Measurements from ENCODE around the gene MFRP.

MFRP gene

DNA sequence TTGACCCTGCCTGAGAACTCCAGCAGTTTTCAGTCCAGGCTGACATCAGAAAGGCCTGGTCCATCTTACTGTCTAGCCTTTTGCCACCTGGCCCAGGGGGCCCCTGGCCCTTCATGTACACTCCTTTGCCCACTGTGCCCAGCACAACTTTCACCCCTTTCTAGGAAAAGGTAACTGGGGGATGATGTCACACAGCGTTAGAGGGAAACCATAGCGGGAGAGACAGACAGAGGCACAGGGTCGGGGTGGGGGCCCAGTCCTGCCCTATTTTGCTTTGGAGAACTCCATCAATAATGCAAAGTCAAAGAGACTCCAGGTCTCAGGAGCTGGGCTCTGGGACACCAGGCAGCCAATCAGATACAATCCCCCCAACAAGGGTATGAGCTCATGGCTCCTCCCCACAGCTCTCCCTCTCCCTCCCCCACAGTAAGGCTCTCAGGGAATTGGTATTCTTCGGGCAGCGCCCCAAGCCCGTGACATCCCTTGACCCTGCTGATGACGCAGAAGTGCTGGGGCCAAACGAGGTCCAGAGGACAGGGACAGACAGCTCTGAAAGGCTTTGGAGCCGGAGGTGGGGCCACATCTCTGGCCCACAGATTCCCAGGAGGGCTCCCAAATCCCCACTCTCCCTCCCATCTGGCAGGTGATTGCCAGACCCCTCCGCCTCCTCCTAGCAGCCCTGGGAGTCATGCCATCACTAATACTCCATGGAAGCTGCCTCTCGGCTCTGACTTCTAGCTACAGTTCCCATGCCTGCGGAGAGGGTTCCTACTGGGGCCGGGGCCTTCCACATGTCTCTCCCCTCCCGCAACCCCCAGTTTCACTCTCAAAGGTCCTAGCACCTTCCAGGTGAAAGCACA is 29.1 kb upstream of the MFRP start:
- POLR2A ChIA-PET = interaction anchor here (0.8 to 2.5 kb wide), 5 partner anchors 14 to 206 kb away, joined by 3 to 8 read pairs (median 5); partner anchors contain the start of gene MCAM
- H3K4me3 ChIP-seq (ENCODE audit: low read depth, low read length) = no peak overlapping the region
- CTCF ChIA-PET = interaction anchor here (0.6 to 13.7 kb wide), 16 partner anchors 11 to 1136 kb away, joined by 3 to 160 read pairs (median 9); partner anchors contain the start of genes CBL and RNF26
- no peak overlapping the region for H3K27ac ChIP-seq (ENCODE audit: extremely low read depth, low read depth, low read length)
- H3K36me3 ChIP-seq (ENCODE audit: control insufficient read depth in 2 of 2, insufficient read depth in 1 of 2, low read length in 2 of 2) = no peaks in the 10 kb centered on the region
- no peaks in the 10 kb centered on the region for H3K9me3 ChIP-seq (ENCODE audit: control insufficient read depth, insufficient read depth, low read depth, low read length)
- H3K4me1 ChIP-seq (ENCODE audit: control insufficient read depth, insufficient read depth, low read length) = peaks cover 2% of the 10 kb centered on the region; the same call in 1 of the 2 replicates
- no peak for TF ChIP-seq ZNF621 (tag by site-specific recombination; IDR thresholded peaks at IDR 0.05)
- no peak for TF ChIP-seq KLF9 (tag by site-specific recombination; IDR thresholded peaks at IDR 0.05; ENCODE audit: low read depth)
- TF ChIP-seq, protein P1, sequence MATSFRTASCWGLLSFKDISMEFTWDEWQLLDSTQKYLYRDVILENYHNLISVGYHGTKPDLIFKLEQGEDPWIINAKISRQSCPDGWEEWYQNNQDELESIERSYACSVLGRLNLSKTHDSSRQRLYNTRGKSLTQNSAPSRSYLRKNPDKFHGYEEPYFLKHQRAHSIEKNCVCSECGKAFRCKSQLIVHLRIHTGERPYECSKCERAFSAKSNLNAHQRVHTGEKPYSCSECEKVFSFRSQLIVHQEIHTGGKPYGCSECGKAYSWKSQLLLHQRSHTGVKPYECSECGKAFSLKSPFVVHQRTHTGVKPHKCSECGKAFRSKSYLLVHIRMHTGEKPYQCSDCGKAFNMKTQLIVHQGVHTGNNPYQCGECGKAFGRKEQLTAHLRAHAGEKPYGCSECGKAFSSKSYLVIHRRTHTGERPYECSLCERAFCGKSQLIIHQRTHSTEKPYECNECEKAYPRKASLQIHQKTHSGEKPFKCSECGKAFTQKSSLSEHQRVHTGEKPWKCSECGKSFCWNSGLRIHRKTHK (tag by site-specific recombination; IDR thresholded peaks at IDR 0.05) = no peak
- TF ChIP-seq GFI1B (tag by site-specific recombination; IDR thresholded peaks at IDR 0.05) = no peak
- peak; percentile 13; the same call in 1 of the 2 replicates for TF ChIP-seq SP2 (tag by site-specific recombination; IDR thresholded peaks at IDR 0.05)
- no peak for TF ChIP-seq ZNF311 (tag by site-specific recombination; IDR thresholded peaks at IDR 0.05; ENCODE audit: borderline replicate concordance)
- 0 out of 2 replicates have a peak, but pooled peaks have one; percentile 25 for TF ChIP-seq WT1 (tag by site-specific recombination; IDR thresholded peaks at IDR 0.05)
- no peak for TF ChIP-seq ZNF2 (tag by site-specific recombination; IDR thresholded peaks at IDR 0.05)
- TF ChIP-seq, protein P2, sequence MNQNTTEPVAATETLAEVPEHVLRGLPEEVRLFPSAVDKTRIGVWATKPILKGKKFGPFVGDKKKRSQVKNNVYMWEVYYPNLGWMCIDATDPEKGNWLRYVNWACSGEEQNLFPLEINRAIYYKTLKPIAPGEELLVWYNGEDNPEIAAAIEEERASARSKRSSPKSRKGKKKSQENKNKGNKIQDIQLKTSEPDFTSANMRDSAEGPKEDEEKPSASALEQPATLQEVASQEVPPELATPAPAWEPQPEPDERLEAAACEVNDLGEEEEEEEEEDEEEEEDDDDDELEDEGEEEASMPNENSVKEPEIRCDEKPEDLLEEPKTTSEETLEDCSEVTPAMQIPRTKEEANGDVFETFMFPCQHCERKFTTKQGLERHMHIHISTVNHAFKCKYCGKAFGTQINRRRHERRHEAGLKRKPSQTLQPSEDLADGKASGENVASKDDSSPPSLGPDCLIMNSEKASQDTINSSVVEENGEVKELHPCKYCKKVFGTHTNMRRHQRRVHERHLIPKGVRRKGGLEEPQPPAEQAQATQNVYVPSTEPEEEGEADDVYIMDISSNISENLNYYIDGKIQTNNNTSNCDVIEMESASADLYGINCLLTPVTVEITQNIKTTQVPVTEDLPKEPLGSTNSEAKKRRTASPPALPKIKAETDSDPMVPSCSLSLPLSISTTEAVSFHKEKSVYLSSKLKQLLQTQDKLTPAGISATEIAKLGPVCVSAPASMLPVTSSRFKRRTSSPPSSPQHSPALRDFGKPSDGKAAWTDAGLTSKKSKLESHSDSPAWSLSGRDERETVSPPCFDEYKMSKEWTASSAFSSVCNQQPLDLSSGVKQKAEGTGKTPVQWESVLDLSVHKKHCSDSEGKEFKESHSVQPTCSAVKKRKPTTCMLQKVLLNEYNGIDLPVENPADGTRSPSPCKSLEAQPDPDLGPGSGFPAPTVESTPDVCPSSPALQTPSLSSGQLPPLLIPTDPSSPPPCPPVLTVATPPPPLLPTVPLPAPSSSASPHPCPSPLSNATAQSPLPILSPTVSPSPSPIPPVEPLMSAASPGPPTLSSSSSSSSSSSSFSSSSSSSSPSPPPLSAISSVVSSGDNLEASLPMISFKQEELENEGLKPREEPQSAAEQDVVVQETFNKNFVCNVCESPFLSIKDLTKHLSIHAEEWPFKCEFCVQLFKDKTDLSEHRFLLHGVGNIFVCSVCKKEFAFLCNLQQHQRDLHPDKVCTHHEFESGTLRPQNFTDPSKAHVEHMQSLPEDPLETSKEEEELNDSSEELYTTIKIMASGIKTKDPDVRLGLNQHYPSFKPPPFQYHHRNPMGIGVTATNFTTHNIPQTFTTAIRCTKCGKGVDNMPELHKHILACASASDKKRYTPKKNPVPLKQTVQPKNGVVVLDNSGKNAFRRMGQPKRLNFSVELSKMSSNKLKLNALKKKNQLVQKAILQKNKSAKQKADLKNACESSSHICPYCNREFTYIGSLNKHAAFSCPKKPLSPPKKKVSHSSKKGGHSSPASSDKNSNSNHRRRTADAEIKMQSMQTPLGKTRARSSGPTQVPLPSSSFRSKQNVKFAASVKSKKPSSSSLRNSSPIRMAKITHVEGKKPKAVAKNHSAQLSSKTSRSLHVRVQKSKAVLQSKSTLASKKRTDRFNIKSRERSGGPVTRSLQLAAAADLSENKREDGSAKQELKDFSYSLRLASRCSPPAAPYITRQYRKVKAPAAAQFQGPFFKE (tag by site-specific recombination; IDR thresholded peaks at IDR 0.05; ENCODE audit: borderline replicate concordance) = no peak
- TF ChIP-seq GLIS1 (tag by site-specific recombination; IDR thresholded peaks at IDR 0.05) = peak; percentile 16; the same call in 1 of the 2 replicates
- TF ChIP-seq, protein P3, sequence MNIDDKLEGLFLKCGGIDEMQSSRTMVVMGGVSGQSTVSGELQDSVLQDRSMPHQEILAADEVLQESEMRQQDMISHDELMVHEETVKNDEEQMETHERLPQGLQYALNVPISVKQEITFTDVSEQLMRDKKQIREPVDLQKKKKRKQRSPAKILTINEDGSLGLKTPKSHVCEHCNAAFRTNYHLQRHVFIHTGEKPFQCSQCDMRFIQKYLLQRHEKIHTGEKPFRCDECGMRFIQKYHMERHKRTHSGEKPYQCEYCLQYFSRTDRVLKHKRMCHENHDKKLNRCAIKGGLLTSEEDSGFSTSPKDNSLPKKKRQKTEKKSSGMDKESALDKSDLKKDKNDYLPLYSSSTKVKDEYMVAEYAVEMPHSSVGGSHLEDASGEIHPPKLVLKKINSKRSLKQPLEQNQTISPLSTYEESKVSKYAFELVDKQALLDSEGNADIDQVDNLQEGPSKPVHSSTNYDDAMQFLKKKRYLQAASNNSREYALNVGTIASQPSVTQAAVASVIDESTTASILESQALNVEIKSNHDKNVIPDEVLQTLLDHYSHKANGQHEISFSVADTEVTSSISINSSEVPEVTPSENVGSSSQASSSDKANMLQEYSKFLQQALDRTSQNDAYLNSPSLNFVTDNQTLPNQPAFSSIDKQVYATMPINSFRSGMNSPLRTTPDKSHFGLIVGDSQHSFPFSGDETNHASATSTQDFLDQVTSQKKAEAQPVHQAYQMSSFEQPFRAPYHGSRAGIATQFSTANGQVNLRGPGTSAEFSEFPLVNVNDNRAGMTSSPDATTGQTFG (tag by site-specific recombination; IDR thresholded peaks at IDR 0.05; ENCODE audit: borderline replicate concordance) = no peak
- TF ChIP-seq, protein P4, sequence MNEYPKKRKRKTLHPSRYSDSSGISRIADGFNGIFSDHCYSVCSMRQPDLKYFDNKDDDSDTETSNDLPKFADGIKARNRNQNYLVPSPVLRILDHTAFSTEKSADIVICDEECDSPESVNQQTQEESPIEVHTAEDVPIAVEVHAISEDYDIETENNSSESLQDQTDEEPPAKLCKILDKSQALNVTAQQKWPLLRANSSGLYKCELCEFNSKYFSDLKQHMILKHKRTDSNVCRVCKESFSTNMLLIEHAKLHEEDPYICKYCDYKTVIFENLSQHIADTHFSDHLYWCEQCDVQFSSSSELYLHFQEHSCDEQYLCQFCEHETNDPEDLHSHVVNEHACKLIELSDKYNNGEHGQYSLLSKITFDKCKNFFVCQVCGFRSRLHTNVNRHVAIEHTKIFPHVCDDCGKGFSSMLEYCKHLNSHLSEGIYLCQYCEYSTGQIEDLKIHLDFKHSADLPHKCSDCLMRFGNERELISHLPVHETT (tag by site-specific recombination; IDR thresholded peaks at IDR 0.05) = no peak
- TF ChIP-seq, protein P5, sequence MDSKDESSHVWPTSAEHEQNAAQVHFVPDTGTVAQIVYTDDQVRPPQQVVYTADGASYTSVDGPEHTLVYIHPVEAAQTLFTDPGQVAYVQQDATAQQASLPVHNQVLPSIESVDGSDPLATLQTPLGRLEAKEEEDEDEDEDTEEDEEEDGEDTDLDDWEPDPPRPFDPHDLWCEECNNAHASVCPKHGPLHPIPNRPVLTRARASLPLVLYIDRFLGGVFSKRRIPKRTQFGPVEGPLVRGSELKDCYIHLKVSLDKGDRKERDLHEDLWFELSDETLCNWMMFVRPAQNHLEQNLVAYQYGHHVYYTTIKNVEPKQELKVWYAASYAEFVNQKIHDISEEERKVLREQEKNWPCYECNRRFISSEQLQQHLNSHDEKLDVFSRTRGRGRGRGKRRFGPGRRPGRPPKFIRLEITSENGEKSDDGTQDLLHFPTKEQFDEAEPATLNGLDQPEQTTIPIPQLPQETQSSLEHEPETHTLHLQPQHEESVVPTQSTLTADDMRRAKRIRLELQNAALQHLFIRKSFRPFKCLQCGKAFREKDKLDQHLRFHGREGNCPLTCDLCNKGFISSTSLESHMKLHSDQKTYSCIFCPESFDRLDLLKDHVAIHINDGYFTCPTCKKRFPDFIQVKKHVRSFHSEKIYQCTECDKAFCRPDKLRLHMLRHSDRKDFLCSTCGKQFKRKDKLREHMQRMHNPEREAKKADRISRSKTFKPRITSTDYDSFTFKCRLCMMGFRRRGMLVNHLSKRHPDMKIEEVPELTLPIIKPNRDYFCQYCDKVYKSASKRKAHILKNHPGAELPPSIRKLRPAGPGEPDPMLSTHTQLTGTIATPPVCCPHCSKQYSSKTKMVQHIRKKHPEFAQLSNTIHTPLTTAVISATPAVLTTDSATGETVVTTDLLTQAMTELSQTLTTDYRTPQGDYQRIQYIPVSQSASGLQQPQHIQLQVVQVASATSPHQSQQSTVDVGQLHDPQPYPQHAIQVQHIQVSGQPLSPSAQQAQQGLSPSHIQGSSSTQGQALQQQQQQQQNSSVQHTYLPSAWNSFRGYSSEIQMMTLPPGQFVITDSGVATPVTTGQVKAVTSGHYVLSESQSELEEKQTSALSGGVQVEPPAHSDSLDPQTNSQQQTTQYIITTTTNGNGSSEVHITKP (tag by site-specific recombination; IDR thresholded peaks at IDR 0.05) = peak; percentile 36; the same call in 1 of the 2 replicates
- no peak for TF ChIP-seq ZNF391 (tag by site-specific recombination; IDR thresholded peaks at IDR 0.05; ENCODE audit: borderline replicate concordance, low read depth)
- TF ChIP-seq ZSCAN16 (tag by site-specific recombination; IDR thresholded peaks at IDR 0.05) = no peak
- no peak for TF ChIP-seq ZNF561 (tag by site-specific recombination; IDR thresholded peaks at IDR 0.05; ENCODE audit: borderline replicate concordance)
- no peak for TF ChIP-seq ZNF16 (tag by site-specific recombination; IDR thresholded peaks at IDR 0.05; ENCODE audit: low read depth)
- TF ChIP-seq, protein P6, sequence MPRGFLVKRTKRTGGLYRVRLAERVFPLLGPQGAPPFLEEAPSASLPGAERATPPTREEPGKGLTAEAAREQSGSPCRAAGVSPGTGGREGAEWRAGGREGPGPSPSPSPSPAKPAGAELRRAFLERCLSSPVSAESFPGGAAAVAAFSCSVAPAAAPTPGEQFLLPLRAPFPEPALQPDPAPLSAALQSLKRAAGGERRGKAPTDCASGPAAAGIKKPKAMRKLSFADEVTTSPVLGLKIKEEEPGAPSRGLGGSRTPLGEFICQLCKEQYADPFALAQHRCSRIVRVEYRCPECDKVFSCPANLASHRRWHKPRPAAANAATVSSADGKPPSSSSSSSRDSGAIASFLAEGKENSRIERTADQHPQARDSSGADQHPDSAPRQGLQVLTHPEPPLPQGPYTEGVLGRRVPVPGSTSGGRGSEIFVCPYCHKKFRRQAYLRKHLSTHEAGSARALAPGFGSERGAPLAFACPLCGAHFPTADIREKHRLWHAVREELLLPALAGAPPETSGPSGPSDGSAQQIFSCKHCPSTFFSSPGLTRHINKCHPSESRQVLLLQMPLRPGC (tag by site-specific recombination; IDR thresholded peaks at IDR 0.05) = no peak

Measured in HEK293 (cell line).